ENCODE data around the gene FIGNL2. TPM values are rescaled to one million over a fixed set of nuclear protein-coding genes. Genes with fewer than 3 reads are reported as not detected.

The FIGNL2 gene
- total RNA-seq, 4 donors from 2014 or later = not detected

- H3K4me1 ChIP-seq = peaks cover 14 to 31% (median 21%) of the 10 kb centered on the region in 4 donors
- no peaks in the 10 kb centered on the region for H3K9me3 ChIP-seq
- H3K4me3 ChIP-seq = no peak overlapping the region
- no peak overlapping the region for H3K27ac ChIP-seq
- H3K36me3 ChIP-seq = no peaks in the 10 kb centered on the region
- TF ChIP-seq CTCF (IDR thresholded peaks at IDR 0.05) (no peak), POLR2AphosphoS5 (IDR thresholded peaks at IDR 0.05) (no peak), POLR2A (IDR thresholded peaks at IDR 0.05) (no peak), EP300 (IDR thresholded peaks at IDR 0.05; ENCODE audit: low read depth) (no peak)
- H3K27me3 ChIP-seq = peaks cover 76% of the 10 kb centered on the region
- intact Hi-C loops (cut with DNase I; ENCODE audit: low total_unique reads) = no loop called here
- WGBS, 2 donors (ENCODE audit: low coverage in 1 of 2) = 75 to 78% methylated on average over 2 to 12 of the region's 12 CpGs
- in situ Hi-C loops (cut with MboI; ENCODE audit: low pct_ligation_motif_present in 1 of 4, low pct_unique_long_range_greater_than_20kb in 1 of 4, low sequenced_read_pairs in 3 of 4) = no loop called here
- no peak for DNase-seq
Observed at GRCh38 chr12:51864833-51865670, 16.5 kb upstream of the FIGNL2 start.

DNA sequence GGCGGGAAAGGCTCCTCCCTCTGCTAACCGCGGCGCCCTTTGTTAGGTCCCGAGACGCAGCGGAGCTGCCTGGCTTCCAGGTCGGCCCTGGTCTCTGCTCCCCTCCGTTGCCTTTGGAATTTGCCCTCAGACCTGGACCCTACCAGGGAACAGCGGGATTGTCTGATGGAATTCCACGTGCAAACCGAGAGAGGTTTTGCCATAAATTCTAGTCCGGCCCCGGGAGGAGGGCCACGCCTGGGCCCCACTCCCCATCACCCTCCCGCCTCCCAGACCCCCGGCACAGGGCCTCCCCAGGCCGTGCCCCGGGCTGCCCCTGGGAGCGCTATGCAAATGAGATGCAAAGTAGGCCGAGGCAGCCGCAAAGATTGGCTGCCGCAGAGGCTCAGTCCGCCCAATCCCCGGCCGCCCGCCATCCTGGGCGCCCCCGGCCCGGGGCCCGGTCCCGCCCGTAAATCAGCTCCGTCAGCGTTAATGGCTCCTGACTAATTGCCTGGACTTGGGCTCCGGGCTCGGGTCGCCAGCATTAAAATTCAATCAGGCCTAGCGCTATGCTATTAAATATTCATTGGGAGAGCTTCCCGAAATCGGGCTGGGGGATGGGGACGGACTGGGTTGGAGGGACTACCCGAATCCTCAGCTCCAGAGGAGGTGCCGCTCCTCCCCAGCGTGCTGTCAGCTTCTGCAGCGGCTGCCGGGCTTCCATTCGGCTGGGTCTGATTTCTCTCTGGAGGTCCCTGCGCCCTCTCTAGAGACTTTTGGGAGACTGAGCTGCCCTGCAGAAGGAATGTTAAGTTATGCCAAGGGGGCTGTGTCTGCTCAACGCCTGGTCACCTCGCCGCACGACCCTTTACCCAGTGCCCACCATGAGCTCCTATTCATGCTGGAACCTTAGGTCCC, 15.7 kb upstream of the FIGNL2 start:
- Histone ChIP-seq H3K27ac (no peak overlapping the region), H3K4me3 (peak overlapping the region in 3 of 4 donors; percentile 12 to 39 (median 21)), H3K9me3 (no peaks in the 10 kb centered on the region), H3K27me3 (peaks cover 73% of the 10 kb centered on the region), H3K36me3 (no peaks in the 10 kb centered on the region), H3K4me1 (peaks cover 12 to 23% (median 16%) of the 10 kb centered on the region in 4 donors)
- intact Hi-C loops (cut with DNase I; ENCODE audit: low total_unique reads) (no loop called here), in situ Hi-C loops (cut with MboI; ENCODE audit: low pct_ligation_motif_present in 1 of 4, low pct_unique_long_range_greater_than_20kb in 1 of 4, low sequenced_read_pairs in 3 of 4) (no loop called here)
- 20% methylated on average over 45 of the region's 53 CpGs; no CpG with 5 or more reads in 1 of the 2 donors for WGBS, 2 donors (ENCODE audit: low coverage in 1 of 2)
- DNase-seq = no peak
- no peak for TF ChIP-seq CTCF (IDR thresholded peaks at IDR 0.05)
- no peak for TF ChIP-seq EP300 (IDR thresholded peaks at IDR 0.05; ENCODE audit: low read depth)
- TF ChIP-seq POLR2A (IDR thresholded peaks at IDR 0.05) = no peak
- TF ChIP-seq POLR2AphosphoS5 (IDR thresholded peaks at IDR 0.05) = no peak

GRCh38 chr12:51863363-51863932, 14.9 kb upstream of the FIGNL2 start:
- H3K4me3 ChIP-seq = peak overlapping the region in 3 of 4 donors; percentile 12 to 39 (median 21)
- TF ChIP-seq POLR2AphosphoS5 (IDR thresholded peaks at IDR 0.05) (no peak), CTCF (IDR thresholded peaks at IDR 0.05) (no peak)
- DNase-seq = no peak
- H3K36me3 ChIP-seq = no peaks in the 10 kb centered on the region
- intact Hi-C loops (cut with DNase I; ENCODE audit: low total_unique reads) = no loop called here
- H3K27me3 ChIP-seq = peaks cover 66% of the 10 kb centered on the region
- H3K27ac ChIP-seq = no peak overlapping the region
- WGBS, 2 donors (ENCODE audit: low coverage in 1 of 2) = 32% methylated on average over 17 of the region's 17 CpGs; no CpG with 5 or more reads in 1 of the 2 donors
- H3K4me1 ChIP-seq = peaks cover 7 to 15% (median 9%) of the 10 kb centered on the region in 4 donors
- in situ Hi-C loops (cut with MboI; ENCODE audit: low pct_ligation_motif_present in 1 of 4, low pct_unique_long_range_greater_than_20kb in 1 of 4, low sequenced_read_pairs in 3 of 4) = no loop called here
- no peaks in the 10 kb centered on the region for H3K9me3 ChIP-seq

DNA sequence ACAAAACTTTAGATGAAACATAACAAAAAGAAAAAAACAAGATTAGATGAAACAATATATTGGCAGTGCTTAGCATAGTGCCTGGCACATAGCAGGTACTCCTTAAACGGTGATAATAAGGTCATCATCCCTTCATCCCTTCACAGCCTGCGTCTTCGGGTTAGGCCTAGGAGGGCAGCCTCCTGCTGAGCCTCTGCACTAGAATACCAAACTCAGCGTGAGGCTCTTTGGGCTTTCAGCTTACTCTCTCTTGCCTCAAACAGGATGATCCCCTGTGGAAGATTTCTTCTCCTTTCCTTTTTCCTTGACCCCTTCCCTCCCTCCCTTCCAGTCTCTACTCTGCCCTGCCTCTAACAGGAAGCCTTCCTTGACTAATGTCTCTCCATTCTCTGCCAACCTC, 14.4 kb upstream of the FIGNL2 start:
- peaks cover 7 to 15% (median 9%) of the 10 kb centered on the region in 4 donors for H3K4me1 ChIP-seq
- H3K4me3 ChIP-seq = no peak overlapping the region
- intact Hi-C loops (cut with DNase I; ENCODE audit: low total_unique reads) = no loop called here
- in situ Hi-C loops (cut with MboI; ENCODE audit: low pct_ligation_motif_present in 1 of 4, low pct_unique_long_range_greater_than_20kb in 1 of 4, low sequenced_read_pairs in 3 of 4) = no loop called here
- TF ChIP-seq POLR2A (IDR thresholded peaks at IDR 0.05) (no peak), POLR2AphosphoS5 (IDR thresholded peaks at IDR 0.05) (no peak), CTCF (IDR thresholded peaks at IDR 0.05) (no peak)
- H3K36me3 ChIP-seq = no peaks in the 10 kb centered on the region
- H3K27ac ChIP-seq = no peak overlapping the region
- H3K9me3 ChIP-seq = no peaks in the 10 kb centered on the region
- peaks cover 66% of the 10 kb centered on the region for H3K27me3 ChIP-seq
- DNase-seq = no peak
- 60 to 77% methylated on average over 1 to 4 of the region's 4 CpGs for WGBS, 2 donors (ENCODE audit: low coverage in 1 of 2)
